HepG2 (cell line): ENCODE results near the gene DHRS13. TPM values are rescaled to one million over a fixed set of nuclear protein-coding genes. Genes with fewer than 3 reads are reported as not detected.

Experiments
- ARNT2 ChIP-seq: sonication (generic); formaldehyde crosslinking; IDR thresholded peaks from 2 replicates; pipeline ENCODE4 v1.8.0; 2022; ENCODE audit warnings: mild to moderate bottlenecking, low read depth, missing genetic modification reagents, moderate library complexity
- GATAD1 ChIP-seq: IDR thresholded peaks from 2 replicates; pipeline ENCODE4 v1.6.1; 2016; ENCODE audit warnings: missing genetic modification reagents, missing compliant biosample characterization
- GFI1 ChIP-seq: sonication (generic); formaldehyde crosslinking; IDR thresholded peaks from 2 replicates; pipeline ENCODE4 v1.5.0; 2020; ENCODE audit warnings: missing genetic modification reagents, mild to moderate bottlenecking, borderline replicate concordance
- HHEX ChIP-seq: IDR thresholded peaks from 2 replicates; pipeline ENCODE4 v1.6.1; 2016; ENCODE audit warnings: control low read depth
- MIER3 ChIP-seq: IDR thresholded peaks from 2 replicates; pipeline ENCODE4 v1.6.1; 2016; ENCODE audit warnings: missing compliant biosample characterization, borderline replicate concordance
- MIXL1 ChIP-seq: IDR thresholded peaks from 2 replicates; pipeline ENCODE4 v1.6.1; 2016
- NR2C2 ChIP-seq: sonication (generic); formaldehyde crosslinking; IDR thresholded peaks from 2 replicates; pipeline ENCODE4 v1.4.0; 2020; ENCODE audit warnings: missing genetic modification reagents, mild to moderate bottlenecking, moderate library complexity, borderline replicate concordance
- POLR2AphosphoS5 ChIP-seq: IDR thresholded peaks from 2 replicates; pipeline ENCODE4 v1.6.1; 2012; ENCODE audit warnings: low read depth, low read length
- RCOR2 ChIP-seq: IDR thresholded peaks from 2 replicates; pipeline ENCODE4 v1.6.1; 2016; ENCODE audit warnings: missing biosample characterization, missing genetic modification reagents
- SMARCC2 ChIP-seq: fragments of 450-650 bp; IDR thresholded peaks from 2 replicates; pipeline ENCODE4 v1.6.1; 2017; ENCODE audit warnings: antibody characterized with exemption, mild to moderate bottlenecking
- SPEN ChIP-seq: sonication (generic); formaldehyde crosslinking; IDR thresholded peaks from 2 replicates; pipeline ENCODE4 v1.5.1; 2020; ENCODE audit warnings: low read depth, mild to moderate bottlenecking, missing genetic modification reagents
- ZNF136 ChIP-seq: sonication (generic); formaldehyde crosslinking; IDR thresholded peaks from 2 replicates; pipeline ENCODE4 v1.8.1; 2022; ENCODE audit warnings: low read depth, mild to moderate bottlenecking, moderate library complexity, missing genetic modification reagents
- ZNF256 ChIP-seq: sonication (generic); formaldehyde crosslinking; conservative IDR thresholded peaks from 2 replicates; pipeline ENCODE4 v1.4.0; 2020; ENCODE audit warnings: missing genetic modification reagents
- ZNF337 ChIP-seq: sonication (generic); formaldehyde crosslinking; IDR thresholded peaks from 2 replicates; pipeline ENCODE4 v1.5.1; 2020; ENCODE audit warnings: missing genetic modification reagents, low read depth, mild to moderate bottlenecking, borderline replicate concordance
- ZNF383 ChIP-seq: sonication (generic); formaldehyde crosslinking; IDR thresholded peaks from 2 replicates; pipeline ENCODE4 v1.4.0; 2020; ENCODE audit warnings: missing genetic modification reagents, mild to moderate bottlenecking, borderline replicate concordance
- ZNF546 ChIP-seq: sonication (generic); formaldehyde crosslinking; conservative IDR thresholded peaks from 2 replicates; pipeline ENCODE4 v1.8.1; 2023; ENCODE audit warnings: mild to moderate bottlenecking, missing genetic modification reagents
- ZNF547 ChIP-seq: sonication (generic); formaldehyde crosslinking; IDR thresholded peaks from 2 replicates; pipeline ENCODE4 v1.5.1; 2020; ENCODE audit warnings: mild to moderate bottlenecking, missing genetic modification reagents
- ZNF607 ChIP-seq: sonication (generic); formaldehyde crosslinking; IDR thresholded peaks from 2 replicates; pipeline ENCODE4 v1.5.1; 2020; ENCODE audit warnings: missing genetic modification reagents, mild to moderate bottlenecking, borderline replicate concordance
- ZZZ3 ChIP-seq: sonication (generic); formaldehyde crosslinking; IDR thresholded peaks from 2 replicates; pipeline ENCODE4 v1.4.0; 2020; ENCODE audit warnings: missing genetic modification reagents, mild to moderate bottlenecking, borderline replicate concordance
- polyA plus RNA-seq, 8 experiments: library from polyadenylated mRNA; depleted of rRNA in 3 of 8; stranded (reverse) in 7 of 8; unstranded in 1 of 8; fragments of >200 nt; fragmentation: Illumina TruSeq in 4 of 8; extraction: Trizol in 4 of 8; gene quantifications; 2 replicates each; pipeline versions ENCODE4 v1.2.1 to v1.2.3, GENCODE V29; 2011 to 2016; ENCODE audit warnings: low read depth in 4 of 8, missing spikeins in 1 of 8, mixed read lengths in 1 of 8; ENCODE audit not compliant: insufficient read depth in 1 of 8
- total RNA-seq, 5 experiments: library from RNA; depleted of rRNA; stranded (reverse); fragments of >200 nt; fragmentation: Illumina TruSeq; extraction: Trizol; gene quantifications; 2 replicates each; pipeline ENCODE4 v1.2.3, GENCODE V29; 2016; ENCODE audit warnings: low read depth in 1 of 5
- TF ChIP-seq, protein P1 (sequence below): sonication (generic); formaldehyde crosslinking; IDR thresholded peaks from 2 replicates; pipeline ENCODE4 v1.9.0; 2021; ENCODE audit warnings: mild to moderate bottlenecking, missing genetic modification reagents
- TF ChIP-seq, protein P2 (sequence below): IDR thresholded peaks from 2 replicates; pipeline ENCODE4 v1.6.1; 2016; ENCODE audit warnings: mild to moderate bottlenecking

DHRS13 gene
- total and polyA plus RNA-seq, 2 of the 13 experiments (the other 11 are each of a cell fraction or from before 2014, with no cell fraction given): 11.8 to 12.6 TPM

DNA sequence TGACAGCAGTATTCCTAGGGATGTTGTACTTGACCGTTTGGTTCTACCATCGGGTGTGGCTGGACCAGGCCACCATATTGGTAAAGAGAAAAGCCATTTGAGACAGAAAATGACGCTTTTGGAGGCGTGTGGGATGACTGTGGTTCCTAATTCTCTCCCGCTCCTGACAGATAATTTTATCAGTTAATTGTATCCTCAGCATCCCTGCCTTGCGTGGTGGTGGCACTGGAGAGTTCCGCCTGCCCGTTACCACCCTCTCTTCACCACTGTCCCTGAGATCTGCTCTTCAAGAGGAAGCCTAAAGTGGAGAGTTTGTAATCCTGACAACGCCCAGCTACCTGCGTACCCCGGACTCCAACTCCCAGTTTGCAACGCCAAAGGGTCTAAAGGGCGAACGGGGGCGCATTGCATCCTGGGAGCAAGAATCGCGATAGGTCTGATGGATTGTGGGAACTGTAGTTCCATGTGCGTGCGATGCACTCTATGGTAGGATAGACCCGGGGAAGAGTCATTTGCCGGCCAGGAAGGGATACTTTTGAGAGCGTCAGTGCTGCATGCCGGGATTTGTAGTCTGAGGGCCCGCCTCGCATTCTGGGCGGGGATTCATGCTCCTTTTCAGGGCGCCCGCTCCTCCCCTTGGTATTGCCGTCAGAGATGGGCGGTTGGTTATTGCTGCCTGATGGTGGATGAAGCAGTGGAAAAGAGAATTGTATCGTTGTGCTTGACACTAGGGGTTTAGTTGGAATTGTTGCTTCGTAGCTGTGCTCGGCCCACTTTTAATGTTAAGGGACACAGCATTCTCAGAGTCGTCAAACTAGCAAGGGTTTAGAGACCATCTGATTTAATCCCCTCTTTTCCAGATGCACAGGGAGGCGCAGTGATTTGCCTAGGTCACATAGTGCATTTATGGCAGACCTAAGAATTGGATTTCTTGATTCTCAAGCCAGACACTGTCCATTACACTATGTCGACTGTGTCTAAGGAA lies 49.4 kb upstream of the DHRS13 start (continued):
- TF ChIP-seq, protein P1, sequence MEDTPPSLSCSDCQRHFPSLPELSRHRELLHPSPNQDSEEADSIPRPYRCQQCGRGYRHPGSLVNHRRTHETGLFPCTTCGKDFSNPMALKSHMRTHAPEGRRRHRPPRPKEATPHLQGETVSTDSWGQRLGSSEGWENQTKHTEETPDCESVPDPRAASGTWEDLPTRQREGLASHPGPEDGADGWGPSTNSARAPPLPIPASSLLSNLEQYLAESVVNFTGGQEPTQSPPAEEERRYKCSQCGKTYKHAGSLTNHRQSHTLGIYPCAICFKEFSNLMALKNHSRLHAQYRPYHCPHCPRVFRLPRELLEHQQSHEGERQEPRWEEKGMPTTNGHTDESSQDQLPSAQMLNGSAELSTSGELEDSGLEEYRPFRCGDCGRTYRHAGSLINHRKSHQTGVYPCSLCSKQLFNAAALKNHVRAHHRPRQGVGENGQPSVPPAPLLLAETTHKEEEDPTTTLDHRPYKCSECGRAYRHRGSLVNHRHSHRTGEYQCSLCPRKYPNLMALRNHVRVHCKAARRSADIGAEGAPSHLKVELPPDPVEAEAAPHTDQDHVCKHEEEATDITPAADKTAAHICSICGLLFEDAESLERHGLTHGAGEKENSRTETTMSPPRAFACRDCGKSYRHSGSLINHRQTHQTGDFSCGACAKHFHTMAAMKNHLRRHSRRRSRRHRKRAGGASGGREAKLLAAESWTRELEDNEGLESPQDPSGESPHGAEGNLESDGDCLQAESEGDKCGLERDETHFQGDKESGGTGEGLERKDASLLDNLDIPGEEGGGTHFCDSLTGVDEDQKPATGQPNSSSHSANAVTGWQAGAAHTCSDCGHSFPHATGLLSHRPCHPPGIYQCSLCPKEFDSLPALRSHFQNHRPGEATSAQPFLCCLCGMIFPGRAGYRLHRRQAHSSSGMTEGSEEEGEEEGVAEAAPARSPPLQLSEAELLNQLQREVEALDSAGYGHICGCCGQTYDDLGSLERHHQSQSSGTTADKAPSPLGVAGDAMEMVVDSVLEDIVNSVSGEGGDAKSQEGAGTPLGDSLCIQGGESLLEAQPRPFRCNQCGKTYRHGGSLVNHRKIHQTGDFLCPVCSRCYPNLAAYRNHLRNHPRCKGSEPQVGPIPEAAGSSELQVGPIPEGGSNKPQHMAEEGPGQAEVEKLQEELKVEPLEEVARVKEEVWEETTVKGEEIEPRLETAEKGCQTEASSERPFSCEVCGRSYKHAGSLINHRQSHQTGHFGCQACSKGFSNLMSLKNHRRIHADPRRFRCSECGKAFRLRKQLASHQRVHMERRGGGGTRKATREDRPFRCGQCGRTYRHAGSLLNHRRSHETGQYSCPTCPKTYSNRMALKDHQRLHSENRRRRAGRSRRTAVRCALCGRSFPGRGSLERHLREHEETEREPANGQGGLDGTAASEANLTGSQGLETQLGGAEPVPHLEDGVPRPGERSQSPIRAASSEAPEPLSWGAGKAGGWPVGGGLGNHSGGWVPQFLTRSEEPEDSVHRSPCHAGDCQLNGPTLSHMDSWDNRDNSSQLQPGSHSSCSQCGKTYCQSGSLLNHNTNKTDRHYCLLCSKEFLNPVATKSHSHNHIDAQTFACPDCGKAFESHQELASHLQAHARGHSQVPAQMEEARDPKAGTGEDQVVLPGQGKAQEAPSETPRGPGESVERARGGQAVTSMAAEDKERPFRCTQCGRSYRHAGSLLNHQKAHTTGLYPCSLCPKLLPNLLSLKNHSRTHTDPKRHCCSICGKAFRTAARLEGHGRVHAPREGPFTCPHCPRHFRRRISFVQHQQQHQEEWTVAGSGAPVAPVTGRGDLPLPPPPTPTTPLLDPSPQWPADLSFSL (CRISPR knock-in tag): no peak
- TF ChIP-seq ZNF256 (CRISPR knock-in tag) (no peak), NR2C2 (CRISPR knock-in tag) (peak; percentile 99), ARNT2 (CRISPR knock-in tag) (peak; percentile 95; the same call in 1 of the 2 replicates), HHEX (peak; percentile 51; the same call in 1 of the 2 replicates), SPEN (CRISPR knock-in tag) (peak; percentile 71), MIXL1 (peak; percentile 75; the same call in 1 of the 2 replicates), ZNF337 (CRISPR knock-in tag) (no peak), ZNF607 (CRISPR knock-in tag) (peak; percentile 33; the same call in 1 of the 2 replicates), ZNF136 (CRISPR knock-in tag) (peak; percentile 88; the same call in 1 of the 2 replicates), GATAD1 (CRISPR knock-in tag) (peak; percentile 90), ZNF547 (0 out of 2 replicates have a peak, but pooled peaks have one; percentile 7), ZZZ3 (peak; percentile 89; the same call in 1 of the 2 replicates), GFI1 (CRISPR knock-in tag) (0 out of 2 replicates have a peak, but pooled peaks have one; percentile 57), ZNF383 (CRISPR knock-in tag) (0 out of 2 replicates have a peak, but pooled peaks have one; percentile 84), RCOR2 (CRISPR knock-in tag) (no peak), MIER3 (CRISPR knock-in tag) (no peak; the same call in 1 of the 2 replicates), POLR2AphosphoS5 (peak; percentile 65; the same call in 1 of the 2 replicates), SMARCC2 (no peak), ZNF546 (CRISPR knock-in tag) (no peak)
- TF ChIP-seq, protein P2, sequence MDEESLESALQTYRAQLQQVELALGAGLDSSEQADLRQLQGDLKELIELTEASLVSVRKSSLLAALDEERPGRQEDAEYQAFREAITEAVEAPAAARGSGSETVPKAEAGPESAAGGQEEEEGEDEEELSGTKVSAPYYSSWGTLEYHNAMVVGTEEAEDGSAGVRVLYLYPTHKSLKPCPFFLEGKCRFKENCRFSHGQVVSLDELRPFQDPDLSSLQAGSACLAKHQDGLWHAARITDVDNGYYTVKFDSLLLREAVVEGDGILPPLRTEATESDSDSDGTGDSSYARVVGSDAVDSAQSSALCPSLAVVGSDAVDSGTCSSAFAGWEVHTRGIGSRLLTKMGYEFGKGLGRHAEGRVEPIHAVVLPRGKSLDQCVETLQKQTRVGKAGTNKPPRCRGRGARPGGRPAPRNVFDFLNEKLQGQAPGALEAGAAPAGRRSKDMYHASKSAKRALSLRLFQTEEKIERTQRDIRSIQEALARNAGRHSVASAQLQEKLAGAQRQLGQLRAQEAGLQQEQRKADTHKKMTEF (CRISPR knock-in tag): peak; percentile 93
